HuH-7.5 (cell line): ENCODE measurements around the gene SNAP47.

Experiments used
- DNase-seq: peaks from one replicate; pipeline ENCODE4 v3.0.0; 2011; ENCODE audit warnings: low spot score

SNAP47 gene

GRCh38 chr1:227769047-227769935 is 34.1 kb downstream of the SNAP47 start:
- DNase-seq, result no peak

GRCh38 chr1:227769936-227770494 is 34.8 kb downstream of the SNAP47 start:
- DNase-seq, result no peak

GRCh38 chr1:227770812-227771211 is 35.6 kb downstream of the SNAP47 start:
- DNase-seq, result no peak

- no peak for DNase-seq
Measured at GRCh38 chr1:227771326-227771725, 36.1 kb downstream of the SNAP47 start.

GRCh38 chr1:227771771-227772170 is 36.5 kb downstream of the SNAP47 start:
- no peak for DNase-seq

GRCh38 chr1:227773558-227773957 is 38.3 kb downstream of the SNAP47 start:
- no peak for DNase-seq

GRCh38 chr1:227774051-227774731 is 39.0 kb downstream of the SNAP47 start:
- no peak for DNase-seq

- no peak for DNase-seq
Measured at GRCh38 chr1:227774821-227775661, 39.8 kb downstream of the SNAP47 start.

- DNase-seq, result no peak
Measured at GRCh38 chr1:227775841-227776240, 40.6 kb downstream of the SNAP47 start.

- DNase-seq, result no peak
Measured at GRCh38 chr1:227776331-227776771, 41.1 kb downstream of the SNAP47 start.

- DNase-seq, result no peak
Measured at GRCh38 chr1:227777156-227777555, 41.9 kb downstream of the SNAP47 start.

- no peak for DNase-seq
Measured at GRCh38 chr1:227777646-227778045, 42.4 kb downstream of the SNAP47 start.

GRCh38 chr1:227778401-227778947 is 43.2 kb downstream of the SNAP47 start:
- DNase-seq, result no peak

GRCh38 chr1:227779021-227779441 is 43.8 kb downstream of the SNAP47 start:
- DNase-seq, result no peak

GRCh38 chr1:227779685-227780084 is 44.5 kb downstream of the SNAP47 start:
- no peak for DNase-seq

GRCh38 chr1:227780101-227781044 is 45.1 kb downstream of the SNAP47 start:
- DNase-seq, result no peak

GRCh38 chr1:227781314-227781930 is 46.2 kb downstream of the SNAP47 start:
- DNase-seq, result no peak

- DNase-seq, result no peak
Measured at GRCh38 chr1:227782226-227782625, 47.0 kb downstream of the SNAP47 start.

- no peak for DNase-seq
Measured at GRCh38 chr1:227785094-227785804, 50.0 kb downstream of the SNAP47 start.
